HG03469 (cell line): ENCODE results near the gene AUP1.
"Not testable (repeated sequence)": the region's sequence is repeated elsewhere in the genome, so short reads cannot be mapped to it uniquely, and the experiment has no call there.

Experiments
- ATAC-seq: cut with Tn5 transposase; IDR thresholded peaks from one replicate; pipeline ENCODE4 v1.9.1; 2021; ENCODE audit warnings: mild to moderate bottlenecking, moderate library complexity, moderate number of reproducible peaks; ENCODE audit not compliant: unreplicated experiment

AUP1 gene

GRCh38 chr2:74499940-74500577 is 29.4 kb downstream of the AUP1 start:
- ATAC-seq, result no peak

- ATAC-seq, result no peak
Observed at GRCh38 chr2:74499267-74499939, 30.1 kb downstream of the AUP1 start, which contains the start of gene LBX2. Gene LBX2, minus strand, starts transcription at chr2:74499603. Its CDS starts 66 bp downstream, at chr2:74499537.

GRCh38 chr2:74498500-74499266 is 30.8 kb downstream of the AUP1 start:
- no peak for ATAC-seq

GRCh38 chr2:74497777-74498499 is 31.6 kb downstream of the AUP1 start:
- no peak for ATAC-seq

GRCh38 chr2:74496997-74497776 is 32.3 kb downstream of the AUP1 start:
- ATAC-seq, result no peak

- ATAC-seq, result no peak
Observed at GRCh38 chr2:74495440-74495839, 34.1 kb downstream of the AUP1 start.

- ATAC-seq, result no peak
Observed at GRCh38 chr2:74493546-74493945, 36.0 kb downstream of the AUP1 start.

GRCh38 chr2:74491648-74492544 is 37.6 kb downstream of the AUP1 start:
- no peak for ATAC-seq

GRCh38 chr2:74489906-74490305 is 39.6 kb downstream of the AUP1 start:
- no peak for ATAC-seq

- ATAC-seq, result no peak
Observed at GRCh38 chr2:74488643-74489481, 40.6 kb downstream of the AUP1 start.

GRCh38 chr2:74486141-74486540 is 43.4 kb downstream of the AUP1 start:
- no peak for ATAC-seq

- ATAC-seq, result not testable (repeated sequence)
Observed at GRCh38 chr2:74483675-74484164, 45.8 kb downstream of the AUP1 start.

GRCh38 chr2:74482801-74483674 is 46.5 kb downstream of the AUP1 start, which contains the start of the genes CCDC142 and TTC31:
Gene CCDC142, minus strand, starts transcription at chr2:74482998. Its CDS starts 161 bp downstream, at chr2:74482837.
Gene TTC31, plus strand, starts transcription at chr2:74483081. Its CDS starts 15 bp downstream, at chr2:74483096.
- ATAC-seq, result peak; percentile 64

- ATAC-seq, result peak; percentile 30
Observed at GRCh38 chr2:74481961-74482800, 47.3 kb downstream of the AUP1 start.

- ATAC-seq, result no peak
Observed at GRCh38 chr2:74481431-74481830, 48.1 kb downstream of the AUP1 start.
